ENCODE data around the gene CCDC146.

- TF ChIP-seq ZNF704 (CRISPR knock-in tag; IDR thresholded peaks at IDR 0.05; ENCODE audit: borderline replicate concordance): no peak
- no peak for TF ChIP-seq CREB1 (IDR thresholded peaks at IDR 0.05)
- TF ChIP-seq CREB1 (CRISPR knock-in tag; IDR thresholded peaks at IDR 0.05): no peak
- no peak for TF ChIP-seq ZSCAN30 (CRISPR knock-in tag; IDR thresholded peaks at IDR 0.05)
- TF ChIP-seq ATF7 (IDR thresholded peaks at IDR 0.05): no peak
- TF ChIP-seq ATF7 (CRISPR knock-in tag; IDR thresholded peaks at IDR 0.05): no peak
- TF ChIP-seq NFATC3 (CRISPR knock-in tag; IDR thresholded peaks at IDR 0.05): no peak
- TF ChIP-seq CBX5 (CRISPR knock-in tag; IDR thresholded peaks at IDR 0.05; ENCODE audit: borderline replicate concordance): no peak
- TF ChIP-seq ZNF329 (CRISPR knock-in tag; IDR thresholded peaks at IDR 0.05; ENCODE audit: low read depth): no peak
- no peak for TF ChIP-seq POLR2A (IDR thresholded peaks at IDR 0.05; ENCODE audit: insufficient read depth in 1 of 2, low read depth in 2 of 2, low read length in 2 of 2)
- TF ChIP-seq ZNF484 (CRISPR knock-in tag; IDR thresholded peaks at IDR 0.05; ENCODE audit: borderline replicate concordance, low read depth): no peak
These were observed 139.9 kb downstream of the CCDC146 start for GRCh38 chr7:77262316-77262715.
